Ishikawa (cell line): ENCODE measurements around the gene PSMD13.

Experiments used
- CREB1 ChIP-seq: IDR thresholded peaks from 2 replicates; pipeline ENCODE4 v1.6.1; 2012; ENCODE audit warnings: low read depth
- EGR1 ChIP-seq: IDR thresholded peaks from 2 replicates; pipeline ENCODE4 v1.6.1; 2012
- EP300 ChIP-seq: IDR thresholded peaks from 2 replicates; pipeline ENCODE4 v1.6.1; 2012; ENCODE audit warnings: borderline replicate concordance
- TAF1 ChIP-seq: IDR thresholded peaks from 2 replicates; pipeline ENCODE4 v1.6.1; 2012; ENCODE audit warnings: low read depth, mild to moderate bottlenecking
- TCF12 ChIP-seq: IDR thresholded peaks from 2 replicates; pipeline ENCODE4 v1.6.1; 2012; ENCODE audit warnings: low read depth
- YY1 ChIP-seq: IDR thresholded peaks from 2 replicates; pipeline ENCODE4 v1.6.1; 2012; ENCODE audit warnings: low read depth
- ZBTB7A ChIP-seq: IDR thresholded peaks from 2 replicates; pipeline ENCODE4 v1.6.1; 2012; ENCODE audit warnings: low read depth
- TF ChIP-seq, protein P1 (sequence below): IDR thresholded peaks from 2 replicates; pipeline ENCODE4 v1.6.1; 2012
- TF ChIP-seq, protein P2 (sequence below): IDR thresholded peaks from 2 replicates; pipeline ENCODE4 v1.6.1; 2012
- TF ChIP-seq, protein P3 (sequence below): IDR thresholded peaks from 2 replicates; pipeline ENCODE4 v1.6.1; 2012; ENCODE audit warnings: low read depth, mild to moderate bottlenecking

DNA sequence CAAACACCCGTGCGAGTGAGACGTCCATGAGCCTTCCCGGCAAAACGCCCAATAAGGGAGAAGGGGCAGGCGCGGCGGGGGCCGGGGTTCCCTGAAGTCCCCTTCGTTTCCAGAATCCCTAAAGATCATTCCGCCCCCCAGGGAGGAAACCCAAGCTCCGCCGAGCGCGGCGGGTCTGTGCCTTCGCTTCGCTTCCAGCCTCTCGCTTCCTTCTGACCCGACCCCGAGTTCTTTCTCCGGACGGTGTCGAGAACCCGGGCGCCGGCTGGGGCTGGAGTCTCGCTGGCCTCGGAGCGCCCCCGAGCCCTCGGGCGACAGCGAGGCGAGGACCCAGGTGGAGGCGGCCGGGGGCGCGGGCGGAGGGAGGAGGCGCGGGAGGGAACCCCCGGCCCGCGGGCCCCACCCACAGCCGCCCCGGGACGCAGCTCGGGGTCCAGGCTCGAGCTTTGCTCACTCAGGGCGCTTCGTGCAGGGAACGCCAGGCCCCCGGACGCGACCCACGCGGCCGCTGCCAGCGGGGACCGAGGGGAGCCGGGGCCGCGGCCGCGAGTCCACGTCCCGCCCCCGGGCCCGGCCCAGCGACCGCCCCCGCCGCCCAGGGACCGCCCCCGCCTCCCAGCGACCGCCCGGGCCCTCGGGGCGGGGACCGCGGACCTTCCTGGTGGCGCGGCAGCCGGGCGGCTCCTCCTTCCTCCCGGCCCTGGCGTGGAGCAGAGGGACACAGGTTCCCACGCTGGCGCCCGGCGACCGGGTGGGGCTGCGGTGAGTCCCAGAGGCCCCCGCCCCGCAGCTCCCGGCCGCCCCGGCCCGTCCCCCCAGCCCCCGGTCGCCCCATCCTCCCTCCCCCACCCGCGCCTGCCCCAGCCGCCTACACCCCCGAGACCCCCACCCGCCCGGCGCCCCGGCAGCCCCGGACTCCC, 52.0 kb downstream of the PSMD13 start, which contains the start of gene PGGHG:
- TF ChIP-seq TCF12 (no peak), YY1 (no peak), EP300 (no peak), EGR1 (peak; percentile 59; the same call in 1 of the 2 replicates), CREB1 (no peak), ZBTB7A (no peak), TAF1 (peak; percentile 34; the same call in 1 of the 2 replicates)
- TF ChIP-seq, protein P1, sequence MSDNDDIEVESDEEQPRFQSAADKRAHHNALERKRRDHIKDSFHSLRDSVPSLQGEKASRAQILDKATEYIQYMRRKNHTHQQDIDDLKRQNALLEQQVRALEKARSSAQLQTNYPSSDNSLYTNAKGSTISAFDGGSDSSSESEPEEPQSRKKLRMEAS, result no peak
- TF ChIP-seq, protein P2, sequence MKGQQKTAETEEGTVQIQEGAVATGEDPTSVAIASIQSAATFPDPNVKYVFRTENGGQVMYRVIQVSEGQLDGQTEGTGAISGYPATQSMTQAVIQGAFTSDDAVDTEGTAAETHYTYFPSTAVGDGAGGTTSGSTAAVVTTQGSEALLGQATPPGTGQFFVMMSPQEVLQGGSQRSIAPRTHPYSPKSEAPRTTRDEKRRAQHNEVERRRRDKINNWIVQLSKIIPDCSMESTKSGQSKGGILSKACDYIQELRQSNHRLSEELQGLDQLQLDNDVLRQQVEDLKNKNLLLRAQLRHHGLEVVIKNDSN, result no peak
- TF ChIP-seq, protein P3, sequence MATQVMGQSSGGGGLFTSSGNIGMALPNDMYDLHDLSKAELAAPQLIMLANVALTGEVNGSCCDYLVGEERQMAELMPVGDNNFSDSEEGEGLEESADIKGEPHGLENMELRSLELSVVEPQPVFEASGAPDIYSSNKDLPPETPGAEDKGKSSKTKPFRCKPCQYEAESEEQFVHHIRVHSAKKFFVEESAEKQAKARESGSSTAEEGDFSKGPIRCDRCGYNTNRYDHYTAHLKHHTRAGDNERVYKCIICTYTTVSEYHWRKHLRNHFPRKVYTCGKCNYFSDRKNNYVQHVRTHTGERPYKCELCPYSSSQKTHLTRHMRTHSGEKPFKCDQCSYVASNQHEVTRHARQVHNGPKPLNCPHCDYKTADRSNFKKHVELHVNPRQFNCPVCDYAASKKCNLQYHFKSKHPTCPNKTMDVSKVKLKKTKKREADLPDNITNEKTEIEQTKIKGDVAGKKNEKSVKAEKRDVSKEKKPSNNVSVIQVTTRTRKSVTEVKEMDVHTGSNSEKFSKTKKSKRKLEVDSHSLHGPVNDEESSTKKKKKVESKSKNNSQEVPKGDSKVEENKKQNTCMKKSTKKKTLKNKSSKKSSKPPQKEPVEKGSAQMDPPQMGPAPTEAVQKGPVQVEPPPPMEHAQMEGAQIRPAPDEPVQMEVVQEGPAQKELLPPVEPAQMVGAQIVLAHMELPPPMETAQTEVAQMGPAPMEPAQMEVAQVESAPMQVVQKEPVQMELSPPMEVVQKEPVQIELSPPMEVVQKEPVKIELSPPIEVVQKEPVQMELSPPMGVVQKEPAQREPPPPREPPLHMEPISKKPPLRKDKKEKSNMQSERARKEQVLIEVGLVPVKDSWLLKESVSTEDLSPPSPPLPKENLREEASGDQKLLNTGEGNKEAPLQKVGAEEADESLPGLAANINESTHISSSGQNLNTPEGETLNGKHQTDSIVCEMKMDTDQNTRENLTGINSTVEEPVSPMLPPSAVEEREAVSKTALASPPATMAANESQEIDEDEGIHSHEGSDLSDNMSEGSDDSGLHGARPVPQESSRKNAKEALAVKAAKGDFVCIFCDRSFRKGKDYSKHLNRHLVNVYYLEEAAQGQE, result no peak
